SK-N-SH treated with all-trans-retinoic acid at 6 μM for 48 hours (cell line): ENCODE results near the gene PLEKHA1.

ENCODE experiments used
- ATAC-seq: fragments of 200-7000 bp; cut with Tn5 transposase; 3 replicates; pipeline ENCODE4 v1.9.1; 2020; ENCODE audit warnings: mild to moderate bottlenecking, moderate library complexity
- ARNTL ChIP-seq: fragments of 450-650 bp; formaldehyde crosslinking; IDR thresholded peaks from 2 replicates; pipeline ENCODE4 v1.5.0; 2020; ENCODE audit warnings: low read depth, mild to moderate bottlenecking, moderate library complexity, borderline replicate concordance
- CREB5 ChIP-seq: fragments of 250-450 bp; sonication (Bioruptor Pico); IDR thresholded peaks from 2 replicates; pipeline ENCODE4 v1.5.1; 2020; ENCODE audit warnings: low read depth, mild to moderate bottlenecking, moderate library complexity
- CSDC2 ChIP-seq: fragments of 250-450 bp; sonication (Bioruptor Pico); IDR thresholded peaks from 2 replicates; pipeline ENCODE4 v1.5.0; 2020; ENCODE audit warnings: mild to moderate bottlenecking, moderate library complexity
- CSRNP3 ChIP-seq: fragments of 250-450 bp; sonication (Bioruptor Pico); IDR thresholded peaks from 2 replicates; pipeline ENCODE4 v1.5.1; 2021; ENCODE audit warnings: mild to moderate bottlenecking, moderate library complexity
- ESRRG ChIP-seq: fragments of 250-450 bp; sonication (Bioruptor Pico); IDR thresholded peaks from 2 replicates; pipeline ENCODE4 v1.6.1; 2021; ENCODE audit warnings: mild to moderate bottlenecking
- GLIS3 ChIP-seq: fragments of 250-450 bp; sonication (Bioruptor Pico); IDR thresholded peaks from 2 replicates; pipeline ENCODE4 v1.5.0; 2020; ENCODE audit warnings: mild to moderate bottlenecking, moderate library complexity
- ISL1 ChIP-seq: fragments of 250-450 bp; sonication (Bioruptor Pico); IDR thresholded peaks from 2 replicates; pipeline ENCODE4 v2.1.2; 2022; ENCODE audit warnings: mild to moderate bottlenecking, moderate library complexity
- OSR1 ChIP-seq: fragments of 250-450 bp; sonication (Bioruptor Pico); IDR thresholded peaks from 2 replicates; pipeline ENCODE4 v1.8.0; 2022; ENCODE audit warnings: moderate library complexity, mild to moderate bottlenecking, inconsistent platforms
- PATZ1 ChIP-seq: fragments of 250-450 bp; sonication (Bioruptor Pico); IDR thresholded peaks from 2 replicates; pipeline ENCODE4 v1.8.0; 2020; ENCODE audit warnings: mild to moderate bottlenecking, moderate library complexity, borderline replicate concordance
- POU6F1 ChIP-seq: fragments of 250-450 bp; sonication (Bioruptor Pico); IDR thresholded peaks from 2 replicates; pipeline ENCODE4 v1.8.0; 2021; ENCODE audit warnings: low read depth, mild to moderate bottlenecking, moderate library complexity, borderline replicate concordance
- PPARA ChIP-seq: fragments of 250-450 bp; sonication (Bioruptor Pico); IDR thresholded peaks from 2 replicates; pipeline ENCODE4 v1.5.0; 2020; ENCODE audit warnings: mild to moderate bottlenecking, borderline replicate concordance
- RARB ChIP-seq: fragments of 250-450 bp; sonication (Bioruptor Pico); IDR thresholded peaks from 2 replicates; pipeline ENCODE4 v1.8.0; 2021; ENCODE audit warnings: mild to moderate bottlenecking, moderate library complexity
- SNAI2 ChIP-seq: fragments of 250-450 bp; sonication (Bioruptor Pico); IDR thresholded peaks from 2 replicates; pipeline ENCODE4 v1.5.0; 2020; ENCODE audit warnings: mild to moderate bottlenecking, moderate library complexity
- TCF4 ChIP-seq: fragments of 250-450 bp; sonication (Bioruptor Pico); IDR thresholded peaks from 2 replicates; pipeline ENCODE4 v1.8.0; 2021; ENCODE audit warnings: mild to moderate bottlenecking, moderate library complexity, borderline replicate concordance
- ZC3H10 ChIP-seq: fragments of 250-450 bp; sonication (Bioruptor Pico); IDR thresholded peaks from 2 replicates; pipeline ENCODE4 v1.5.1; 2021; ENCODE audit warnings: mild to moderate bottlenecking, moderate library complexity
- ZFP3 ChIP-seq: fragments of 250-450 bp; sonication (Bioruptor Pico); IDR thresholded peaks from 2 replicates; pipeline ENCODE4 v1.5.0; 2020; ENCODE audit warnings: mild to moderate bottlenecking, moderate library complexity
- ZFP30 ChIP-seq: fragments of 450-650 bp; formaldehyde crosslinking; IDR thresholded peaks from 2 replicates; pipeline ENCODE4 v1.5.0; 2022; ENCODE audit warnings: mild to moderate bottlenecking, moderate library complexity
- ZNF565 ChIP-seq: fragments of 450-650 bp; formaldehyde crosslinking; conservative IDR thresholded peaks from 2 replicates; pipeline ENCODE4 v1.5.0; 2020; ENCODE audit warnings: low read depth, mild to moderate bottlenecking, moderate library complexity
- ZNF8 ChIP-seq: fragments of 450-650 bp; formaldehyde crosslinking; IDR thresholded peaks from 2 replicates; pipeline ENCODE4 v1.5.0; 2020; ENCODE audit warnings: mild to moderate bottlenecking, moderate library complexity
- TF ChIP-seq, protein P1 (sequence below): fragments of 250-450 bp; sonication (Bioruptor Pico); IDR thresholded peaks from 2 replicates; pipeline ENCODE4 v1.5.0; 2020; ENCODE audit warnings: mild to moderate bottlenecking, moderate library complexity

PLEKHA1 gene

DNA sequence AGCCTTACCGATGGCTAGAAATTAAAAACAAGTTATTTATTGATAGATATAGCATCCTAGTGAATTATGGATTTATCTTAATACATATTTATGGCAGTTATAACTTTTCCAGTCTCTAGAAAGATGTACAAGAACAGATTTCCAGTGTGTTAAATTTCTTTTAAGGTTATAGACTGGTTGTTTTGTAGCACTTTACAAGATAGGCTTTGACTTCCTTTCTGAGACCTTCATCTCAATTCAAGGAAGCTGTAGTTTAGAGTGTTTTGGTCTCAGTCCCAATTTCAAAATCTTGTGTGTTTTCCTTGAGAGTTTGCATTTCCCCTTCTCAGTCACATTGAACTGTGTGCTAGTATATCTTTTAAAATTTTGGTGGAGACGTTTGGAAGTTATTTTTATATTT lies 30.1 kb downstream of the PLEKHA1 start:
- TF ChIP-seq CSRNP3 (CRISPR knock-in tag) (no peak), ZFP30 (CRISPR knock-in tag) (no peak), SNAI2 (no peak), ZNF565 (no peak), PPARA (CRISPR knock-in tag) (no peak), TCF4 (CRISPR knock-in tag) (no peak)
- no peak for ATAC-seq

GRCh38 chr10:122407375-122408125 lies 33.0 kb downstream of the PLEKHA1 start:
- TF ChIP-seq SNAI2 (no peak), ISL1 (CRISPR knock-in tag) (peak; percentile 78)
- ATAC-seq: no peak

DNA sequence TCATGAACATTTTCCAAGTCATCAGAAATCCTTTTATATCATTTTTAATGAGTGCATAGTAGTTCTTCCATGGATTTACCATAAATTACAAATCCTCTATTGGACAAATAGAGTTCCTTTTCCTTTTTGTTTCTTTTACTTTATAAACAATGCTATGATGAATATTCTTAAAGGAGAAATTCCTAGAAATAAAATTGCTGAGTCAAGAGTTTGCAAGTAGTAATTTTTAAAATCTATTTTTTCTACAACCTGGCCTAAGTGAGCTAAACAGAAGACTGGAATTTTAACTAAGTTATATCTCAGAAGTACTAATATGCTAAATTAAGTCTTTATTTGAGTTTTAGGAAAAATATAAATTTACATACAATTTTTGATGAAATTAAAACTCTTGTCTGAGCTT lies 38.8 kb downstream of the PLEKHA1 start:
- TF ChIP-seq PATZ1 (CRISPR knock-in tag): no peak
- no peak for TF ChIP-seq ZFP3 (CRISPR knock-in tag)
- TF ChIP-seq ESRRG (CRISPR knock-in tag): no peak
- no peak for TF ChIP-seq ZFP30 (CRISPR knock-in tag)
- TF ChIP-seq ZC3H10 (CRISPR knock-in tag): no peak
- no peak for TF ChIP-seq TCF4 (CRISPR knock-in tag)
- no peak for ATAC-seq

- TF ChIP-seq PPARA (CRISPR knock-in tag) (no peak), TCF4 (CRISPR knock-in tag) (peak; percentile 88), ESRRG (CRISPR knock-in tag) (no peak), CSDC2 (no peak), POU6F1 (CRISPR knock-in tag) (no peak), ZC3H10 (CRISPR knock-in tag) (peak; percentile 73; the same call in 1 of the 2 replicates), ISL1 (CRISPR knock-in tag) (peak; percentile 95), ZFP30 (CRISPR knock-in tag) (no peak), ARNTL (CRISPR knock-in tag) (no peak), OSR1 (CRISPR knock-in tag) (no peak), CREB5 (CRISPR knock-in tag) (peak; percentile 73), CSRNP3 (CRISPR knock-in tag) (peak; percentile 83; the same call in 1 of the 2 replicates), ZNF8 (CRISPR knock-in tag) (0 out of 2 replicates have a peak, but pooled peaks have one; percentile 38), GLIS3 (CRISPR knock-in tag) (no peak), RARB (CRISPR knock-in tag) (no peak), ZNF565 (no peak), PATZ1 (CRISPR knock-in tag) (peak; percentile 78; the same call in 1 of the 2 replicates), SNAI2 (no peak)
- TF ChIP-seq, protein P1, sequence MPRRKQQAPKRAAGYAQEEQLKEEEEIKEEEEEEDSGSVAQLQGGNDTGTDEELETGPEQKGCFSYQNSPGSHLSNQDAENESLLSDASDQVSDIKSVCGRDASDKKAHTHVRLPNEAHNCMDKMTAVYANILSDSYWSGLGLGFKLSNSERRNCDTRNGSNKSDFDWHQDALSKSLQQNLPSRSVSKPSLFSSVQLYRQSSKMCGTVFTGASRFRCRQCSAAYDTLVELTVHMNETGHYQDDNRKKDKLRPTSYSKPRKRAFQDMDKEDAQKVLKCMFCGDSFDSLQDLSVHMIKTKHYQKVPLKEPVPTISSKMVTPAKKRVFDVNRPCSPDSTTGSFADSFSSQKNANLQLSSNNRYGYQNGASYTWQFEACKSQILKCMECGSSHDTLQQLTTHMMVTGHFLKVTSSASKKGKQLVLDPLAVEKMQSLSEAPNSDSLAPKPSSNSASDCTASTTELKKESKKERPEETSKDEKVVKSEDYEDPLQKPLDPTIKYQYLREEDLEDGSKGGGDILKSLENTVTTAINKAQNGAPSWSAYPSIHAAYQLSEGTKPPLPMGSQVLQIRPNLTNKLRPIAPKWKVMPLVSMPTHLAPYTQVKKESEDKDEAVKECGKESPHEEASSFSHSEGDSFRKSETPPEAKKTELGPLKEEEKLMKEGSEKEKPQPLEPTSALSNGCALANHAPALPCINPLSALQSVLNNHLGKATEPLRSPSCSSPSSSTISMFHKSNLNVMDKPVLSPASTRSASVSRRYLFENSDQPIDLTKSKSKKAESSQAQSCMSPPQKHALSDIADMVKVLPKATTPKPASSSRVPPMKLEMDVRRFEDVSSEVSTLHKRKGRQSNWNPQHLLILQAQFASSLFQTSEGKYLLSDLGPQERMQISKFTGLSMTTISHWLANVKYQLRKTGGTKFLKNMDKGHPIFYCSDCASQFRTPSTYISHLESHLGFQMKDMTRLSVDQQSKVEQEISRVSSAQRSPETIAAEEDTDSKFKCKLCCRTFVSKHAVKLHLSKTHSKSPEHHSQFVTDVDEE (CRISPR knock-in tag): peak; percentile 78
- ATAC-seq: peak; percentile 21
Observed at GRCh38 chr10:122417667-122418066, 43.2 kb downstream of the PLEKHA1 start.
